Adrenal gland (tissue), 5 donors: ENCODE measurements around the gene RBPJL.

ENCODE experiments used
- POLR2A ChIP-seq, 2 donors: fragments of 450-650 bp; IDR thresholded peaks; one replicate each; pipeline ENCODE4 v1.6.1; 2017; ENCODE audit warnings: antibody characterized with exemption in 2 of 2, mild to moderate bottlenecking in 2 of 2, moderate library complexity in 1 of 2
- TF ChIP-seq, protein P1 (sequence below), 6 experiments: fragments of 450-650 bp in 4 of 6; fragments of 200-600 bp in 2 of 6; sonication (generic) in 1 of 6; IDR thresholded peaks; 1 replicate in 5 of 6; 2 replicates in 1 of 6; pipeline versions ENCODE4 v1.5.1 to v1.8.0; 2016 to 2021; ENCODE audit warnings: antibody characterized with exemption in 6 of 6, mild to moderate bottlenecking in 2 of 6, moderate library complexity in 1 of 6
- donor health status: DM: no; HTN: no; CAD: no.

- TF ChIP-seq, protein P1, sequence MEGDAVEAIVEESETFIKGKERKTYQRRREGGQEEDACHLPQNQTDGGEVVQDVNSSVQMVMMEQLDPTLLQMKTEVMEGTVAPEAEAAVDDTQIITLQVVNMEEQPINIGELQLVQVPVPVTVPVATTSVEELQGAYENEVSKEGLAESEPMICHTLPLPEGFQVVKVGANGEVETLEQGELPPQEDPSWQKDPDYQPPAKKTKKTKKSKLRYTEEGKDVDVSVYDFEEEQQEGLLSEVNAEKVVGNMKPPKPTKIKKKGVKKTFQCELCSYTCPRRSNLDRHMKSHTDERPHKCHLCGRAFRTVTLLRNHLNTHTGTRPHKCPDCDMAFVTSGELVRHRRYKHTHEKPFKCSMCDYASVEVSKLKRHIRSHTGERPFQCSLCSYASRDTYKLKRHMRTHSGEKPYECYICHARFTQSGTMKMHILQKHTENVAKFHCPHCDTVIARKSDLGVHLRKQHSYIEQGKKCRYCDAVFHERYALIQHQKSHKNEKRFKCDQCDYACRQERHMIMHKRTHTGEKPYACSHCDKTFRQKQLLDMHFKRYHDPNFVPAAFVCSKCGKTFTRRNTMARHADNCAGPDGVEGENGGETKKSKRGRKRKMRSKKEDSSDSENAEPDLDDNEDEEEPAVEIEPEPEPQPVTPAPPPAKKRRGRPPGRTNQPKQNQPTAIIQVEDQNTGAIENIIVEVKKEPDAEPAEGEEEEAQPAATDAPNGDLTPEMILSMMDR (IDR thresholded peaks at IDR 0.05), result no peak
- no peak for TF ChIP-seq POLR2A (IDR thresholded peaks at IDR 0.05)
Measured at GRCh38 chr20:45308117-45308778, 1.6 kb downstream of the RBPJL start, which contains the start of gene MATN4.
